Peyer's patch (tissue), 4 donors: ENCODE results near the gene COG5.

Source experiments
- CTCF ChIP-seq, 6 experiments: fragments of 450-650 bp in 4 of 6; fragments of 200-600 bp in 2 of 6; sonication (generic) in 1 of 6; IDR thresholded peaks; one replicate each; pipeline ENCODE4 v1.5.1; 2017 to 2019; ENCODE audit warnings: antibody characterized with exemption in 6 of 6, mild to moderate bottlenecking in 3 of 6, moderate library complexity in 1 of 6
- POLR2A ChIP-seq, 2 donors: fragments of 450-650 bp; IDR thresholded peaks; one replicate each; pipeline ENCODE4 v1.5.1; 2017; ENCODE audit warnings: antibody characterized with exemption in 2 of 2, mild to moderate bottlenecking in 2 of 2, moderate library complexity in 2 of 2

GRCh38 chr7:107505362-107505761, 58.4 kb downstream of the COG5 start:
- no peak for TF ChIP-seq CTCF (IDR thresholded peaks at IDR 0.05)
- TF ChIP-seq POLR2A (IDR thresholded peaks at IDR 0.05), result no peak
